Measurements from ENCODE around the gene BRF1.

DNA sequence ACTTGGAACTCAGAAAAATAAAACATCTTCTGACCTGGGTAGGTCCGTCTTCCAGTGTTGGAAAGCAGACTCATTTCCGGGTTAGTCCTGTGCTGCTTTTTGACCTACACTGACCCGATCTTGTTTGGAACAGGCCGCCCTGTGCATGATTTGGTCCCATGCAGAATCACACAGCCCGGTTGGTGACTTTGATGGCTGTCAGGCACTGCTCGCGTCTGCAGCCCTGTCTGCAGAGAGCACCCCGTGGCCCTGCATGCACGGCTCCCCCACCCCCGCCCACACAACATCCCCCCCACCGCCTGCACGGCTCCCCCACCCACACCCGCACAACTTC, 45.4 kb upstream of the BRF1 start:
- TF ChIP-seq CTCF (IDR thresholded peaks at IDR 0.05), result no peak
- TF ChIP-seq POLR2A (IDR thresholded peaks at IDR 0.05), result no peak

All from right lobe of liver (tissue), 4 donors.